Measurements from ENCODE around the gene HABP4. TPM values are rescaled to one million over a fixed set of nuclear protein-coding genes. Genes with fewer than 3 reads are reported as not detected.
"Not testable (repeated sequence)": the region's sequence is repeated elsewhere in the genome, so short reads cannot be mapped to it uniquely, and the experiment has no call there.

HABP4 gene
- total and polyA plus RNA-seq, 2 donors from 2014 or later, result 20.9 to 37.5 TPM

DNA sequence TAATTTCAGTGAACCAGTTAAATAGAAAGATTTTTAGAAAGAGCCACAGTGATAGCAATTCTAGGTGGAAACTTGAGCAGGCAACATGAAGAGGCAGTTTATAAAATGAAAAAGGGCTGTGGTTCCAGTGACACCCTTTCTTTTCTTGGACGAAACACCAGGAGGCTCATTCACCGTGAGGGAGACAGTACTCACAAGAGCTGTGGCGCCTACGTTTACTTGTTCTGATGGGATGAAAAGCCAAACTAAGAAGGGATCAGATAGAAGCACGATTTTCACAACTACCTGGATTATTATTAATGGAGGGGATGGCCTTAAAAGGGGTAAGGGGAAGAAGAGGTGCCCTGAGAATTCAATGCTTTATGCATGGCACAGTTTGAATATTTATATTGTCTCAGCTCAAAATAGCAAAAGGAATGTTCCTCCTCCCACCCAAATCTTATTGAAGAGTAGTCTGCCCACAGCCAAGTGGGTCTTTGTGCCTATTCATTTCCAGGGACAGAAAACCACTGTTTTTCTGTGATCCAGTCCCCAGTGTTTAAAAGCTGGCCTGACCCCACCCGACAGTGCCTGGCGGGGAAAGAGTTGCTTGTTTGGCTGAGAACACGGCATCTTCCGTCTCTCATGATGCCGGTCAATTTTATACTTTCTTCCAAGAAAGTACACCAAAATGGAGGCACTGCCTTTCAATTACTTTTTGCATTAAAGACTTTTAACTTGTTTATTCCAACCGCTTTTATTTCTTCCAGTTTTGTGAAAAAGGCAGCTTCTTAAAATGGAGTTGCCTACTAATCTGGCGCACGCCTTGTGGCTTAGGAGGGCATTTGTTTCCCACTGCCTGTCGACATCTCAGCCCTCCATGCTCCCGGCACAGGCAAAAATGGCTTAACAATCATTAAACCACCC, 51.9 kb downstream of the HABP4 start:
- intact Hi-C loops (cut with DNase I), result no loop called here
- peaks cover 0 to 2% (median 0%) of the 10 kb centered on the region in 3 donors for H3K4me1 ChIP-seq (ENCODE audit: control insufficient read depth in 2 of 3, insufficient read depth in 2 of 3, low read depth in 1 of 3, low read length in 3 of 3)
- no peak overlapping the region for H3K27ac ChIP-seq (ENCODE audit: low read depth in 2 of 2, low read length in 2 of 2)
- peaks cover 0 to 2% (median 0%) of the 10 kb centered on the region in 3 donors for H3K36me3 ChIP-seq (ENCODE audit: control insufficient read depth in 2 of 3, insufficient read depth in 3 of 3, low read length in 3 of 3)
- DNase-seq (no peak), FAIRE-seq (no peak)
- H3K9me3 ChIP-seq (ENCODE audit: control insufficient read depth in 2 of 3, insufficient read depth in 1 of 3, low read length in 3 of 3), result no peaks in the 10 kb centered on the region
- no peak overlapping the region for H3K4me3 ChIP-seq (ENCODE audit: low read length in 3 of 3)
- no peaks in the 10 kb centered on the region for H3K27me3 ChIP-seq (ENCODE audit: control insufficient read depth, insufficient read depth, low read length)
- TF ChIP-seq, protein P1, sequence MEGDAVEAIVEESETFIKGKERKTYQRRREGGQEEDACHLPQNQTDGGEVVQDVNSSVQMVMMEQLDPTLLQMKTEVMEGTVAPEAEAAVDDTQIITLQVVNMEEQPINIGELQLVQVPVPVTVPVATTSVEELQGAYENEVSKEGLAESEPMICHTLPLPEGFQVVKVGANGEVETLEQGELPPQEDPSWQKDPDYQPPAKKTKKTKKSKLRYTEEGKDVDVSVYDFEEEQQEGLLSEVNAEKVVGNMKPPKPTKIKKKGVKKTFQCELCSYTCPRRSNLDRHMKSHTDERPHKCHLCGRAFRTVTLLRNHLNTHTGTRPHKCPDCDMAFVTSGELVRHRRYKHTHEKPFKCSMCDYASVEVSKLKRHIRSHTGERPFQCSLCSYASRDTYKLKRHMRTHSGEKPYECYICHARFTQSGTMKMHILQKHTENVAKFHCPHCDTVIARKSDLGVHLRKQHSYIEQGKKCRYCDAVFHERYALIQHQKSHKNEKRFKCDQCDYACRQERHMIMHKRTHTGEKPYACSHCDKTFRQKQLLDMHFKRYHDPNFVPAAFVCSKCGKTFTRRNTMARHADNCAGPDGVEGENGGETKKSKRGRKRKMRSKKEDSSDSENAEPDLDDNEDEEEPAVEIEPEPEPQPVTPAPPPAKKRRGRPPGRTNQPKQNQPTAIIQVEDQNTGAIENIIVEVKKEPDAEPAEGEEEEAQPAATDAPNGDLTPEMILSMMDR (IDR thresholded peaks at IDR 0.05; ENCODE audit: borderline replicate concordance, extremely low read depth, insufficient read depth), result no peak
- H3K9ac ChIP-seq (ENCODE audit: low read length in 3 of 3), result no peak overlapping the region

- no peak overlapping the region for H3K9ac ChIP-seq (ENCODE audit: low read length in 3 of 3)
- DNase-seq, result no peak
- H3K36me3 ChIP-seq (ENCODE audit: control insufficient read depth in 2 of 3, insufficient read depth in 3 of 3, low read length in 3 of 3), result peaks cover 0 to 2% (median 0%) of the 10 kb centered on the region in 3 donors
- FAIRE-seq, result no peak
- H3K27me3 ChIP-seq (ENCODE audit: control insufficient read depth, insufficient read depth, low read length), result no peaks in the 10 kb centered on the region
- TF ChIP-seq, protein P1 (IDR thresholded peaks at IDR 0.05; ENCODE audit: borderline replicate concordance, extremely low read depth, insufficient read depth), result no peak
- H3K4me1 ChIP-seq (ENCODE audit: control insufficient read depth in 2 of 3, insufficient read depth in 2 of 3, low read depth in 1 of 3, low read length in 3 of 3), result peaks cover 0 to 2% (median 0%) of the 10 kb centered on the region in 3 donors
- no peaks in the 10 kb centered on the region for H3K9me3 ChIP-seq (ENCODE audit: control insufficient read depth in 2 of 3, insufficient read depth in 1 of 3, low read length in 3 of 3)
- no peak overlapping the region for H3K4me3 ChIP-seq (ENCODE audit: low read length in 3 of 3)
- no peak overlapping the region for H3K27ac ChIP-seq (ENCODE audit: low read depth in 2 of 2, low read length in 2 of 2)
- intact Hi-C loops (cut with DNase I), result no loop called here
These were observed 52.8 kb downstream of the HABP4 start for GRCh38 chr9:96502539-96503373.

DNA sequence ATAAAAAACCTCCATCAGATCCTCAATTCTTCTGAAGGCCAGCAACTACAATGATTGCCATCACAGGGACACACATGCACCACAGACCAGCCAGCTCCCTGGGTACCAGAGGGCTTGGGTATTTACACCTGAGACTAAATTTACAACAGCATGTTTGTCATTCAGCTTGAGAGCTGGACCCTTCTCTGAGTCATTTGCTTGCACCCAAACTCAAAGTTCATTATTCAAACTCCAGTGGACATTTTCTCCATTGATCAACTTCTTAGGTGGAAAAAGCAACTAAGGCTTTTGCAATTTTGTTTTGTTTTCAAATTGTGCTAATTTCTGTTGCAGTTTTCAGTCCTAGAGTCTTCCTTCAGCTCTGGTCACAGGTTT, 53.4 kb downstream of the HABP4 start:
- FAIRE-seq, result not testable (repeated sequence)

GRCh38 chr9:96503918-96504317, 53.9 kb downstream of the HABP4 start:
- Histone ChIP-seq H3K27ac (ENCODE audit: low read depth in 2 of 2, low read length in 2 of 2) (no peak overlapping the region), H3K4me3 (ENCODE audit: low read length in 3 of 3) (no peak overlapping the region), H3K27me3 (ENCODE audit: control insufficient read depth, insufficient read depth, low read length) (no peaks in the 10 kb centered on the region), H3K36me3 (ENCODE audit: control insufficient read depth in 2 of 3, insufficient read depth in 3 of 3, low read length in 3 of 3) (peaks cover 0 to 6% (median 0%) of the 10 kb centered on the region in 3 donors), H3K9ac (ENCODE audit: low read length in 3 of 3) (no peak overlapping the region), H3K4me1 (ENCODE audit: control insufficient read depth in 2 of 3, insufficient read depth in 2 of 3, low read depth in 1 of 3, low read length in 3 of 3) (no peaks in the 10 kb centered on the region), H3K9me3 (ENCODE audit: control insufficient read depth in 2 of 3, insufficient read depth in 1 of 3, low read length in 3 of 3) (no peaks in the 10 kb centered on the region)
- intact Hi-C loops (cut with DNase I), result no loop called here
- DNase-seq, result no peak
- no peak for FAIRE-seq
- TF ChIP-seq, protein P1 (IDR thresholded peaks at IDR 0.05; ENCODE audit: borderline replicate concordance, extremely low read depth, insufficient read depth), result no peak

More for the DNA sequence above, 53.4 kb downstream of the HABP4 start:
- intact Hi-C loops (cut with DNase I); H3K27me3 ChIP-seq (ENCODE audit: control insufficient read depth, insufficient read depth, low read length); DNase-seq; H3K9ac ChIP-seq (ENCODE audit: low read length in 3 of 3); H3K9me3 ChIP-seq (ENCODE audit: control insufficient read depth in 2 of 3, insufficient read depth in 1 of 3, low read length in 3 of 3); H3K4me1 ChIP-seq (ENCODE audit: control insufficient read depth in 2 of 3, insufficient read depth in 2 of 3, low read depth in 1 of 3, low read length in 3 of 3); H3K36me3 ChIP-seq (ENCODE audit: control insufficient read depth in 2 of 3, insufficient read depth in 3 of 3, low read length in 3 of 3); H3K4me3 ChIP-seq (ENCODE audit: low read length in 3 of 3); H3K27ac ChIP-seq (ENCODE audit: low read depth in 2 of 2, low read length in 2 of 2): not testable (repeated sequence)

Measured in kidney (tissue), 14 donors.